A549 (cell line): ENCODE results near the gene RRP15. TPM values are rescaled to one million over a fixed set of nuclear protein-coding genes. Genes with fewer than 3 reads are reported as not detected.

Experiments
- ATAC-seq, 2 experiments: fragments of 200-7000 bp in 1 of 2; fragments of >200 bp in 1 of 2; cut with Nextera tagmentation in 1 of 2; cut with Tn5 transposase in 1 of 2; 3 replicates each; pipeline versions ENCODE4 v1.8.0 to v1.9.1; 2018 to 2020; ENCODE audit warnings: mild to moderate bottlenecking in 1 of 2, moderate library complexity in 1 of 2
- CTCF ChIA-PET: fragments of 300-600 bp; sonication (Branson Sonifier 250); formaldehyde crosslinking; extraction: SDS; loops from one replicate; lab custom pipeline; 2021; ENCODE audit warnings: antibody characterized with exemption, inconsistent platforms; lab: Yijun Ruan, JAX
- POLR2A ChIA-PET: fragments of 350-600 bp; formaldehyde crosslinking; extraction: SDS; loops from one replicate; lab custom pipeline; 2021; ENCODE audit warnings: antibody characterized with exemption, inconsistent platforms; lab: Yijun Ruan, JAX
- DNase-seq, 2 experiments: peaks; one replicate each; pipeline versions ENCODE4 v3.0.0 to v3.0.0-alpha.2; 2011 to 2016; ENCODE audit warnings: low read depth in 1 of 2, low spot score in 1 of 2
- FAIRE-seq: peaks from 2 replicates; lab custom pipeline; 2011; peaks lifted over from hg19 to GRCh38; lab: Jason Lieb, UNC
- H3K27ac ChIP-seq, 2 experiments: fragments of >200 bp; sonication (Bioruptor Twin); formaldehyde crosslinking; 3 replicates each; pipeline ENCODE4 v1.5.1; 2016 to 2017
- H3K4me1 ChIP-seq: fragments of >200 bp; sonication (Bioruptor Twin); formaldehyde crosslinking; 3 replicates; pipeline ENCODE4 v1.6.1; 2016
- H3K4me2 ChIP-seq: fragments of >200 bp; sonication (Bioruptor Twin); formaldehyde crosslinking; 3 replicates; pipeline ENCODE4 v1.6.1; 2016
- H3K4me3 ChIP-seq: fragments of >200 bp; sonication (Bioruptor Twin); formaldehyde crosslinking; 3 replicates; pipeline ENCODE4 v1.5.1; 2016
- H3K9me3 ChIP-seq: fragments of >200 bp; sonication (Bioruptor Twin); formaldehyde crosslinking; 3 replicates; pipeline ENCODE4 v1.6.1; 2016
- BHLHE40 ChIP-seq: IDR thresholded peaks from 2 replicates; pipeline ENCODE4 v1.6.1; 2012; ENCODE audit warnings: low read depth, low read length, inconsistent platforms
- CBX8 ChIP-seq: fragments of 200-600 bp; sonication (generic); IDR thresholded peaks from 2 replicates; pipeline ENCODE4 v1.6.1; 2016
- EP300 ChIP-seq, 2 experiments: fragments of >200 bp; sonication (Bioruptor Twin); formaldehyde crosslinking; IDR thresholded peaks; 2 replicates in 1 of 2; 3 replicates in 1 of 2; pipeline ENCODE4 v1.6.1; 2016 to 2017
- ESRRA ChIP-seq: fragments of 150-350 bp; IDR thresholded peaks from 2 replicates; pipeline ENCODE4 v1.6.1; 2014; ENCODE audit warnings: mild to moderate bottlenecking, low read length, borderline replicate concordance
- HDAC2 ChIP-seq: fragments of 200-600 bp; sonication (generic); IDR thresholded peaks from 2 replicates; pipeline ENCODE4 v1.6.1; 2016
- HOXA7 ChIP-seq: fragments of 250-450 bp; sonication (Bioruptor Pico); IDR thresholded peaks from 2 replicates; pipeline ENCODE4 v1.5.0; 2020; ENCODE audit warnings: mild to moderate bottlenecking, moderate library complexity
- JUN ChIP-seq, 2 experiments: fragments of >200 bp; sonication (Bioruptor Twin); formaldehyde crosslinking; IDR thresholded peaks; 2 replicates in 1 of 2; 3 replicates in 1 of 2; pipeline ENCODE4 v1.6.1; 2016 to 2017
- JUNB ChIP-seq: fragments of >200 bp; sonication (Bioruptor Twin); formaldehyde crosslinking; IDR thresholded peaks from 2 replicates; pipeline ENCODE4 v1.6.1; 2016
- POLR2AphosphoS2 ChIP-seq: conservative IDR thresholded peaks from 2 replicates; pipeline ENCODE4 v1.6.1; 2012; ENCODE audit warnings: low read length, improper control_type of control experiment, inconsistent platforms
- SMC3 ChIP-seq: fragments of >200 bp; sonication (Bioruptor Twin); formaldehyde crosslinking; IDR thresholded peaks from 3 replicates; pipeline ENCODE4 v1.6.1; 2018; ENCODE audit warnings: inconsistent platforms
- TFCP2L1 ChIP-seq: fragments of 250-450 bp; sonication (Bioruptor Pico); IDR thresholded peaks from 2 replicates; pipeline ENCODE4 v1.5.0; 2021; ENCODE audit warnings: mild to moderate bottlenecking
- ZFP36 ChIP-seq: fragments of 450-650 bp; IDR thresholded peaks from 2 replicates; pipeline ENCODE4 v1.6.1; 2014; ENCODE audit warnings: borderline replicate concordance; ENCODE audit not compliant: partially characterized antibody
- WGBS: methylation state at CpG from one replicate; pipeline ENCODE4 v1.1.6; 2017; ENCODE audit errors: missing lambda C conversion rate; 5-methylcytosine and 5-hydroxymethylcytosine counted together
- polyA plus RNA-seq, 4 experiments: library from polyadenylated mRNA; depleted of rRNA in 3 of 4; stranded (reverse); fragments of >200 nt; fragmentation: RNase III in 1 of 4; extraction: RNeasy Plus Mini Kit Qiagen cat#74134 plus additional on column Dnase treatment in 1 of 4; gene quantifications; 2 replicates in 3 of 4; 3 replicates in 1 of 4; pipeline ENCODE4 v1.2.3, GENCODE V29; 2011 to 2017
- TF ChIP-seq, protein P1 (sequence below): IDR thresholded peaks from 2 replicates; pipeline ENCODE4 v1.6.1; 2012
- TF ChIP-seq, protein P2 (sequence below): IDR thresholded peaks from 2 replicates; pipeline ENCODE4 v1.6.1; 2012; ENCODE audit warnings: low read depth, borderline replicate concordance
- TF ChIP-seq, protein P3 (sequence below): fragments of 250-450 bp; sonication (Bioruptor Pico); IDR thresholded peaks from 2 replicates; pipeline ENCODE4 v1.5.0; 2020; ENCODE audit warnings: low read depth, mild to moderate bottlenecking, moderate library complexity

The RRP15 gene
- polyA plus RNA-seq, 2 of the 4 experiments (the other 2 are of a cell fraction), result 15.6 to 19.5 TPM

DNA sequence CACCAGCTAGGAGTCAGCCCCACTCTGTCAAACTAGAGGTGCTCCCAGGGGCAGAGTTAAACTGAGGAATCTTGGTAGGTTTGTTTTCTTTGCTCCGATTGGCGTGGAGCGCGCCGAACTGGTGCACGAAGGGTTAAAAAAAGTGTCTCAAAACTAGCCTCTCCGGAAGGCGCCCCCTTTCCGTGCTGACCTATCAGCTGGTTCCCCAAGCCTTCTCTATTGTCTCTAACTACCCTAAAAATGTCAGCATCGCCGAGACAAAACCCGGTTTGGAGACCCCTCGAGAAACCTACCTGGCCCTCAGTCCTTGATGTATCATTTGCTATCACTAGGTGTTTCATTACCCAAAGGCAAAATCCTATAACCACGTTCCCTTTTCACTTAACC is 62.2 kb downstream of the RRP15 start:
- FAIRE-seq (no peak), ATAC-seq (peak in 1 of 2 experiments; percentile 12; a peak in 3 of 6 replicates), DNase-seq (peak in 1 of 2 experiments; percentile 64)
- peaks cover 49% of the 10 kb centered on the region for H3K4me1 ChIP-seq
- 4% methylated on average over 14 of the region's 14 CpGs for WGBS
- H3K4me3 ChIP-seq, result peak overlapping the region; percentile 83
- POLR2A ChIA-PET, result interaction anchor here (1.0 to 3.5 kb wide), 7 partner anchors 19 to 359 kb away, joined by 3 to 37 read pairs (median 6); no protein-coding TSS in a partner anchor
- peak overlapping the region; percentile 96 to 97 for H3K27ac ChIP-seq
- peak overlapping the region; percentile 95 for H3K4me2 ChIP-seq
- CTCF ChIA-PET, result interaction anchor here (0.8 to 1.6 kb wide), 6 partner anchors 10 to 112 kb away, joined by 3 to 5 read pairs (median 3); no protein-coding TSS in a partner anchor
- TF ChIP-seq, protein P1, sequence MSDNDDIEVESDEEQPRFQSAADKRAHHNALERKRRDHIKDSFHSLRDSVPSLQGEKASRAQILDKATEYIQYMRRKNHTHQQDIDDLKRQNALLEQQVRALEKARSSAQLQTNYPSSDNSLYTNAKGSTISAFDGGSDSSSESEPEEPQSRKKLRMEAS, result 0 out of 2 replicates have a peak, but pooled peaks have one; percentile 13
- TF ChIP-seq JUNB, result no peak
- no peaks in the 10 kb centered on the region for H3K9me3 ChIP-seq

DNA sequence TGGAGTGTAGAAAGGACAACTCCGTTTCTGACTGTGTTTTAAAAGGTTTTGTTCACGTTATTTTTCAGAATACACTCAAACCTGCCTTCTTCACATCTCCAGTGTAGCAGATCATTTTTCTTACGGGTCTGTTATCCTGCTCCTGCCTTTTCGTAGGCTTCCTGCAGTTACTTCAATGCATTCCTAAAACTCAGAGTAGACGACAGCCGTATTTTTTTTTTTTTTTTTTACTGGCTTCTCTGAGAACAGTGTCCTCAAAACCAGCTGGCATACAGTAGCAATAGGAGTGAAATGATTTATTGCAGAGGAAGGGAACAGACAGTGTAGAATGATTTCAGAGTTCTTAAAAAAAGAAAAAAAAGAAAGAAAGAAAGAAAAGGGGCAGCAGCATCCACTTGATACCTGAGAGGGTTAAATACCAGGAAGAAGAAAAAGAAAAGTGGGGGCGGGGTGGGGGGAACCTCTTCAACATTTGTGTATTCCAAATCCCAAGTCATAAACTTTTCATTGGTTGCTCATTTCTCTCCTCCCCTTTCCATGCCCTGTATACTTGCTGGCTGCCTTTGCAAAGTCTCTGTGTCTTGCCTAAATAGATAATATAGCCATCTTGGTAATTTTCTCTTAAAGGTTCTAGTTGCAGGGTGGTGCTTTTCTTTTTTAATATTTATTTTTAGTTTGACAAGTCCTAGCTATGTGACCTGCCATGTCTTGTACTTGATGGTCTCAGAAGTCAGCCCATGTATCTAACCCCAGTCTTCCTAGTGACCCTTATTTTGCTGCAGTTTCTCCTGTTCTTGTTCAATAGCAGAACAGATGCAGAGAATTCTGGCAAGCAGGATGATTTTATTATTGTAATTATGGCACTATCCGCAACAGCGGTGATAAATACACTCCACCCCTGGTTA is 62.9 kb downstream of the RRP15 start:
- peaks cover 55% of the 10 kb centered on the region for H3K4me1 ChIP-seq
- ATAC-seq (peak in 1 of 2 experiments; percentile 50; a peak in 3 of 6 replicates), FAIRE-seq (no peak), DNase-seq (peak; percentile 57 to 84)
- POLR2A ChIA-PET, result interaction anchor here (0.6 to 3.5 kb wide), 12 partner anchors 11 to 358 kb away, joined by 3 to 37 read pairs (median 4); no protein-coding TSS in a partner anchor
- 1% methylated on average over 9 of the region's 9 CpGs for WGBS
- peak overlapping the region; percentile 83 for H3K4me3 ChIP-seq
- CTCF ChIA-PET, result interaction anchor here (0.7 to 2.0 kb wide), 10 partner anchors 9 to 1313 kb away, joined by 3 to 5 read pairs (median 3); no protein-coding TSS in a partner anchor
- peak overlapping the region; percentile 95 for H3K4me2 ChIP-seq
- TF ChIP-seq JUN (IDR thresholded peaks at IDR 0.05) (peak; percentile 51 to 62; a peak in 4 of 5 replicates), SMC3 (peak; percentile 20; the same call in 1 of the 3 replicates), CBX8 (no peak), HOXA7 (CRISPR knock-in tag) (0 out of 2 replicates have a peak, but pooled peaks have one; percentile 35), BHLHE40 (no peak)
- TF ChIP-seq, protein P2, sequence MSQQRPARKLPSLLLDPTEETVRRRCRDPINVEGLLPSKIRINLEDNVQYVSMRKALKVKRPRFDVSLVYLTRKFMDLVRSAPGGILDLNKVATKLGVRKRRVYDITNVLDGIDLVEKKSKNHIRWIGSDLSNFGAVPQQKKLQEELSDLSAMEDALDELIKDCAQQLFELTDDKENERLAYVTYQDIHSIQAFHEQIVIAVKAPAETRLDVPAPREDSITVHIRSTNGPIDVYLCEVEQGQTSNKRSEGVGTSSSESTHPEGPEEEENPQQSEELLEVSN, result no peak
- H3K9me3 ChIP-seq, result no peaks in the 10 kb centered on the region
- peak overlapping the region; percentile 96 to 97 for H3K27ac ChIP-seq

DNA sequence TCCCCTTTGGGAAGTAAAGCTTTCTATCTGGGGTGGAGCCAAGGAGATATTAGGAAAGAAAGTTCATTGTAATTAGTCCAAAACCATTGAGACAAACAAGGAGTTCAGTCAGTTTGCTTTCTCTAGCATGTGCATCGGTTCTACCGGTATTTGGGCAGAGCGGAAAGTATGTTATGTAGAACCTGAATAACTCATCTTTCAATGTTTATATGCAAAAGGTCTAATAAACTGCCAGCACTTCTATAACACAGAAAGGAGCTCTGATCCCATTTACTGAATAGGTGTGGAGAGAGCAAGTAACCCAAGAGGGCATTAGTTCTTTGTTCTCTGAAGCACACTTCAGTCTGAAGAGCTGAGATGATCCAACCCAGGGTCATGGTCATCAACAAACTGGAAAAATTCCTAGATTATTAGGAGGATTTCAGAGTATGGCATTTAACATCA is 63.6 kb downstream of the RRP15 start:
- Histone ChIP-seq H3K4me1 (peaks cover 59% of the 10 kb centered on the region), H3K27ac (peak overlapping the region; percentile 96 to 97), H3K4me2 (peak overlapping the region; percentile 95), H3K9me3 (no peaks in the 10 kb centered on the region), H3K4me3 (peak overlapping the region; percentile 83)
- DNase-seq (no peak), ATAC-seq (no peak), FAIRE-seq (peak; percentile 51)
- TF ChIP-seq ZFP36 (no peak), JUN (IDR thresholded peaks at IDR 0.05) (peak in 1 of 2 experiments; percentile 7; a peak in 1 of 5 replicates), TFCP2L1 (CRISPR knock-in tag) (peak; percentile 42; the same call in 1 of the 2 replicates)
- WGBS, result 5% methylated on average over 3 of the region's 3 CpGs
- ChIA-PET CTCF (interaction anchor here (0.7 to 2.0 kb wide), 7 partner anchors 13 to 1312 kb away, joined by 3 to 5 read pairs (median 4); no protein-coding TSS in a partner anchor), POLR2A (interaction anchor here (0.9 to 2.0 kb wide), 5 partner anchors 22 to 127 kb away, joined by 3 to 12 read pairs (median 4); no protein-coding TSS in a partner anchor)

DNA sequence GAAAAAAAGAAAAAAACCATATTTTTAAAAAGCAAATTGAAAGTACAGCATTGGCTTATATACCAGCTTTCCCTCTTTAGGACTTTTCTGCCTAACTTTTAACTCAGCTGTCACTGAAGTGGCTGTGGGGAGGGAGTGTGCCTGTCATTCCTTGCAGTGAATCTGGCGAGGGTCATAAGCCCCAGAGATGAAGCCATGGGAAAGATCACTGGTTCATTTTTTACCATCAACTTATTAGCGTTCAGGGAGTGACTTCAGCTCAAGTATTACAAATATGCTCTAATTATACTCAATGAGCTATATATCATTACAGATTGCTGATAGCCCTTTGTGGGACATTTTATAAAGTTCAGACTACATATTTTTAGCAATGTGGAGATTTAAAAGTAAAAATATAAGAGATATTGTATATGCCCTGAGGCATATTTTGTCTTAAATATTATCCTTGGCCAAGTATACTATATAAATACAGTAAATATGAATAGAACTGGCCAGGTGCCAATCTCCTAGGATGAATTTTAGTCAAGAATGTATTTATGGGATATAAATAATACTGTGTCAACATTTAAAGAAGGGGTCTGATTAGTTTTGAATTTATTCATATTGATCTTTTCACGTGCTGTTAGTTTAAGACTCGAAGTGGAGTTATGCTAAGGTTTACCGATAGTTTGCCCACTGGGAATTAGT is 64.4 kb downstream of the RRP15 start:
- ATAC-seq, result no peak
- CTCF ChIA-PET, result interaction anchor here (0.9 to 2.0 kb wide), 7 partner anchors 12 to 1312 kb away, joined by 3 to 5 read pairs (median 4); no protein-coding TSS in a partner anchor
- TF ChIP-seq HDAC2, result no peak
- TF ChIP-seq BHLHE40, result no peak
- TF ChIP-seq CBX8, result no peak
- no peak for TF ChIP-seq EP300 (IDR thresholded peaks at IDR 0.05)
- TF ChIP-seq TFCP2L1 (CRISPR knock-in tag), result no peak
- TF ChIP-seq, protein P3, sequence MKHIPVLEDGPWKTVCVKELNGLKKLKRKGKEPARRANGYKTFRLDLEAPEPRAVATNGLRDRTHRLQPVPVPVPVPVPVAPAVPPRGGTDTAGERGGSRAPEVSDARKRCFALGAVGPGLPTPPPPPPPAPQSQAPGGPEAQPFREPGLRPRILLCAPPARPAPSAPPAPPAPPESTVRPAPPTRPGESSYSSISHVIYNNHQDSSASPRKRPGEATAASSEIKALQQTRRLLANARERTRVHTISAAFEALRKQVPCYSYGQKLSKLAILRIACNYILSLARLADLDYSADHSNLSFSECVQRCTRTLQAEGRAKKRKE, result no peak
- TF ChIP-seq ESRRA, result no peak
- no peak for TF ChIP-seq POLR2AphosphoS2
- TF ChIP-seq, all 56 proteins: peak for 0
- DNase-seq, result no peak
- H3K4me1 ChIP-seq, result peaks cover 59% of the 10 kb centered on the region
- no peak for FAIRE-seq
- H3K4me2 ChIP-seq, result peak overlapping the region; percentile 95
- H3K4me3 ChIP-seq, result peak overlapping the region; percentile 83
- POLR2A ChIA-PET, result interaction anchor here (0.9 to 2.0 kb wide), 4 partner anchors 28 to 126 kb away, joined by 3 to 12 read pairs (median 5); no protein-coding TSS in a partner anchor
- H3K27ac ChIP-seq, result peak overlapping the region; percentile 96 to 97
- WGBS, result 37% methylated on average over 5 of the region's 5 CpGs
- no peaks in the 10 kb centered on the region for H3K9me3 ChIP-seq
